Neural crest cell (in vitro differentiated cells): ENCODE data around the gene DCP1A. TPM values are rescaled to one million over a fixed set of nuclear protein-coding genes. Genes with fewer than 3 reads are reported as not detected.
"Not testable (repeated sequence)": the region's sequence is repeated elsewhere in the genome, so short reads cannot be mapped to it uniquely, and the experiment has no call there.

Experiments
- DNase-seq: peaks from one replicate; pipeline ENCODE4 v3.0.0; 2021; ENCODE audit warnings: low read depth, mixed read lengths, low spot score
- H3K27ac Mint-ChIP-seq: one replicate; pipeline ENCODE4 v1.8.0; 2021; ENCODE audit warnings: mild to moderate bottlenecking, mixed read lengths; ENCODE audit not compliant: unreplicated experiment
- H3K27me3 Mint-ChIP-seq: 2 replicates; pipeline ENCODE4 v1.8.0; 2021; ENCODE audit warnings: low read depth, mild to moderate bottlenecking, mixed read lengths
- H3K36me3 Mint-ChIP-seq: 2 replicates; pipeline ENCODE4 v1.8.0; 2021; ENCODE audit warnings: low read depth, mild to moderate bottlenecking, mixed read lengths
- H3K4me1 Mint-ChIP-seq: 2 replicates; pipeline ENCODE4 v1.8.0; 2021; ENCODE audit warnings: mixed read lengths
- H3K4me3 Mint-ChIP-seq: one replicate; pipeline ENCODE4 v1.8.0; 2021; ENCODE audit warnings: mild to moderate bottlenecking, mixed read lengths
- H3K9me3 Mint-ChIP-seq: 2 replicates; pipeline ENCODE4 v1.8.0; 2021; ENCODE audit warnings: mixed read lengths
- CTCF ChIP-seq: fragments of 200-600 bp; sonication (generic); conservative IDR thresholded peaks from 2 replicates; pipeline ENCODE4 v1.5.0; 2021; ENCODE audit warnings: antibody characterized with exemption, mild to moderate bottlenecking
- total RNA-seq: library from RNA; stranded (reverse); gene quantifications from 2 replicates; pipeline ENCODE4 v1.2.1, GENCODE V29; 2021

DCP1A gene
- total RNA-seq, 1 donor from 2014 or later, result 30.0 TPM

- Mint-ChIP-seq H3K4me1 (no peaks in the 10 kb centered on the region), H3K36me3 (peaks cover 19% of the 10 kb centered on the region), H3K27ac (no peak overlapping the region), H3K27me3 (no peaks in the 10 kb centered on the region), H3K4me3 (no peak overlapping the region), H3K9me3 (no peaks in the 10 kb centered on the region)
- TF ChIP-seq CTCF, result no peak
- no peak for DNase-seq
Observed at GRCh38 chr3:53328746-53329145, 18.6 kb downstream of the DCP1A start.

GRCh38 chr3:53327986-53328385 lies 19.4 kb downstream of the DCP1A start:
- not testable (repeated sequence) for H3K27me3 Mint-ChIP-seq, H3K9me3 Mint-ChIP-seq, H3K27ac Mint-ChIP-seq, H3K4me1 Mint-ChIP-seq, H3K4me3 Mint-ChIP-seq, DNase-seq
- peaks cover 17% of the 10 kb centered on the region for H3K36me3 Mint-ChIP-seq

- Mint-ChIP-seq H3K27me3 (no peaks in the 10 kb centered on the region), H3K36me3 (peaks cover 18% of the 10 kb centered on the region), H3K27ac (no peak overlapping the region), H3K4me1 (no peaks in the 10 kb centered on the region), H3K9me3 (no peaks in the 10 kb centered on the region), H3K4me3 (no peak overlapping the region)
- DNase-seq, result no peak
- no peak for TF ChIP-seq CTCF
Observed at GRCh38 chr3:53324105-53324504, 23.2 kb downstream of the DCP1A start.

- no peak for DNase-seq
- H3K9me3 Mint-ChIP-seq, result no peaks in the 10 kb centered on the region
- H3K27me3 Mint-ChIP-seq, result no peaks in the 10 kb centered on the region
- no peak overlapping the region for H3K4me3 Mint-ChIP-seq
- H3K27ac Mint-ChIP-seq, result no peak overlapping the region
- TF ChIP-seq CTCF, result no peak
- no peaks in the 10 kb centered on the region for H3K4me1 Mint-ChIP-seq
- peaks cover 5% of the 10 kb centered on the region for H3K36me3 Mint-ChIP-seq
Observed at GRCh38 chr3:53320697-53321096, 26.6 kb downstream of the DCP1A start.

GRCh38 chr3:53318522-53318921 lies 28.8 kb downstream of the DCP1A start:
- H3K36me3 Mint-ChIP-seq, result peaks cover 2% of the 10 kb centered on the region

GRCh38 chr3:53312832-53313231 lies 34.5 kb downstream of the DCP1A start:
- no peaks in the 10 kb centered on the region for H3K27me3 Mint-ChIP-seq
- no peak for TF ChIP-seq CTCF
- no peak for DNase-seq
- peaks cover 16% of the 10 kb centered on the region for H3K36me3 Mint-ChIP-seq
- H3K4me3 Mint-ChIP-seq, result no peak overlapping the region
- H3K4me1 Mint-ChIP-seq, result peaks cover 9% of the 10 kb centered on the region
- H3K9me3 Mint-ChIP-seq, result no peaks in the 10 kb centered on the region
- no peak overlapping the region for H3K27ac Mint-ChIP-seq

More at GRCh38 chr3:53318522-53318921, 28.8 kb downstream of the DCP1A start:
- Mint-ChIP-seq H3K27ac (no peak overlapping the region), H3K27me3 (no peaks in the 10 kb centered on the region), H3K9me3 (no peaks in the 10 kb centered on the region), H3K4me1 (no peaks in the 10 kb centered on the region), H3K4me3 (no peak overlapping the region)
- no peak for TF ChIP-seq CTCF
- DNase-seq, result no peak
